ENCODE results near the gene NUBPL.

NUBPL gene

GRCh38 chr14:31561155-31561846 lies at the start of gene NUBPL:
Gene NUBPL (plus strand): TSS chr14:31561404. CDS start chr14:31561440, 36 bp downstream.
- peak; percentile 93 for DNase-seq

GRCh38 chr14:31527087-31527486 lies 34.1 kb upstream of the NUBPL start:
- no peak for DNase-seq

- DNase-seq = no peak
These were observed 33.7 kb upstream of the NUBPL start for GRCh38 chr14:31527546-31527945.

GRCh38 chr14:31529053-31529452 lies 32.2 kb upstream of the NUBPL start:
- no peak for DNase-seq

GRCh38 chr14:31530136-31530535 lies 31.1 kb upstream of the NUBPL start:
- no peak for DNase-seq

- no peak for DNase-seq
These were observed 24.8 kb upstream of the NUBPL start for GRCh38 chr14:31536201-31536960.

GRCh38 chr14:31541702-31542101 lies 19.5 kb upstream of the NUBPL start:
- no peak for DNase-seq

GRCh38 chr14:31543969-31544799 lies 17.0 kb upstream of the NUBPL start:
- no peak for DNase-seq

- no peak for DNase-seq
These were observed 16.4 kb upstream of the NUBPL start for GRCh38 chr14:31544816-31545215.

GRCh38 chr14:31545328-31545727 lies 15.9 kb upstream of the NUBPL start:
- DNase-seq = no peak

- DNase-seq = no peak
These were observed 11.4 kb upstream of the NUBPL start for GRCh38 chr14:31549817-31550216.

- DNase-seq = no peak
These were observed 10.6 kb upstream of the NUBPL start for GRCh38 chr14:31550589-31550988.

- no peak for DNase-seq
These were observed 5.0 kb upstream of the NUBPL start for GRCh38 chr14:31556191-31556590.

- DNase-seq = no peak
These were observed 1.3 kb upstream of the NUBPL start for GRCh38 chr14:31559939-31560338.

- no peak for DNase-seq
These were observed 447 bp upstream of the NUBPL start for GRCh38 chr14:31560759-31561154.

GRCh38 chr14:31564194-31564593 lies 3.0 kb downstream of the NUBPL start:
- DNase-seq = no peak

GRCh38 chr14:31566456-31566855 lies 5.3 kb downstream of the NUBPL start:
- DNase-seq = no peak

- DNase-seq = no peak
These were observed 6.5 kb downstream of the NUBPL start for GRCh38 chr14:31567655-31568054.

GRCh38 chr14:31568161-31568560 lies 7.0 kb downstream of the NUBPL start:
- no peak for DNase-seq

- DNase-seq = no peak
These were observed 7.5 kb downstream of the NUBPL start for GRCh38 chr14:31568671-31569070.

GRCh38 chr14:31572955-31573354 lies 11.8 kb downstream of the NUBPL start:
- DNase-seq = no peak

GRCh38 chr14:31576949-31577348 lies 15.7 kb downstream of the NUBPL start:
- no peak for DNase-seq

- DNase-seq = no peak
These were observed 17.1 kb downstream of the NUBPL start for GRCh38 chr14:31578266-31578665.

Measured in stimulated activated naive CD4-positive, alpha-beta T cell treated with Interleukin-2 at 50 U/mL for 16 hours (primary cell).